ENCODE data around the gene DTNA. TPM values are rescaled to one million over a fixed set of nuclear protein-coding genes. Genes with fewer than 3 reads are reported as not detected.
A peak's percentile ranks its signal among the peaks of the same experiment; 100 is the strongest.

The DTNA gene
- total RNA-seq, 4 donors from 2014 or later: 26.1 to 58.3 (median 40.3) TPM

GRCh38 chr18:34780856-34781255, 70.8 kb downstream of the DTNA start:
- no peak overlapping the region for H3K4me3 ChIP-seq
- WGBS, 2 donors: 95 to 97% methylated on average over 2 of the region's 2 CpGs
- H3K4me1 ChIP-seq: no peaks in the 10 kb centered on the region
- no peaks in the 10 kb centered on the region for H3K9me3 ChIP-seq
- no peak for TF ChIP-seq CTCF (IDR thresholded peaks at IDR 0.05)
- H3K36me3 ChIP-seq: no peaks in the 10 kb centered on the region
- DNase-seq (ENCODE audit: low spot score in 2 of 2): no peak
- H3K27ac ChIP-seq: no peak overlapping the region
- H3K27me3 ChIP-seq: no peaks in the 10 kb centered on the region

- H3K9me3 ChIP-seq: no peaks in the 10 kb centered on the region
- H3K27ac ChIP-seq: no peak overlapping the region
- DNase-seq (ENCODE audit: low spot score in 2 of 2): no peak
- no peaks in the 10 kb centered on the region for H3K27me3 ChIP-seq
- H3K4me3 ChIP-seq: no peak overlapping the region
- WGBS, 2 donors: 71 to 73% methylated on average over 3 of the region's 3 CpGs
- no peaks in the 10 kb centered on the region for H3K36me3 ChIP-seq
- H3K4me1 ChIP-seq: no peaks in the 10 kb centered on the region
- no peak for TF ChIP-seq POLR2A (IDR thresholded peaks at IDR 0.05)
- no peak for TF ChIP-seq CTCF (IDR thresholded peaks at IDR 0.05)
- no peak for TF ChIP-seq EP300 (IDR thresholded peaks at IDR 0.05)
Observed at GRCh38 chr18:34783501-34783900, 73.4 kb downstream of the DTNA start.

- H3K4me3 ChIP-seq: no peak overlapping the region
- no peak for TF ChIP-seq CTCF (IDR thresholded peaks at IDR 0.05)
- no peak for TF ChIP-seq POLR2A (IDR thresholded peaks at IDR 0.05)
- no peak for TF ChIP-seq EP300 (IDR thresholded peaks at IDR 0.05)
- no peaks in the 10 kb centered on the region for H3K36me3 ChIP-seq
- H3K9me3 ChIP-seq: no peaks in the 10 kb centered on the region
- WGBS, 2 donors: 66 to 72% methylated on average over 6 of the region's 6 CpGs
- DNase-seq (ENCODE audit: low spot score in 2 of 2): no peak
- H3K27ac ChIP-seq: no peak overlapping the region
- no peaks in the 10 kb centered on the region for H3K4me1 ChIP-seq
- no peaks in the 10 kb centered on the region for H3K27me3 ChIP-seq
Observed at GRCh38 chr18:34786162-34786741, 76.2 kb downstream of the DTNA start.

- H3K4me3 ChIP-seq: no peak overlapping the region
- peak in 1 of 2 donors; percentile 64 for DNase-seq (ENCODE audit: low spot score in 2 of 2)
- WGBS, 2 donors: 11% methylated on average over 7 of the region's 7 CpGs
- no peaks in the 10 kb centered on the region for H3K27me3 ChIP-seq
- H3K4me1 ChIP-seq: no peaks in the 10 kb centered on the region
- no peak overlapping the region for H3K27ac ChIP-seq
- no peaks in the 10 kb centered on the region for H3K9me3 ChIP-seq
- TF ChIP-seq POLR2A (IDR thresholded peaks at IDR 0.05) (no peak), CTCF (IDR thresholded peaks at IDR 0.05) (peak; percentile 65 to 77 (median 71)), EP300 (IDR thresholded peaks at IDR 0.05) (no peak)
- H3K36me3 ChIP-seq: no peaks in the 10 kb centered on the region
Observed at GRCh38 chr18:34787931-34788532, 77.9 kb downstream of the DTNA start.

GRCh38 chr18:34789768-34790344, 79.8 kb downstream of the DTNA start:
- DNase-seq (ENCODE audit: low spot score in 2 of 2): no peak
- H3K4me1 ChIP-seq: no peaks in the 10 kb centered on the region
- H3K27ac ChIP-seq: no peak overlapping the region
- TF ChIP-seq EP300 (IDR thresholded peaks at IDR 0.05) (no peak), POLR2A (IDR thresholded peaks at IDR 0.05) (no peak), CTCF (IDR thresholded peaks at IDR 0.05) (no peak)
- H3K9me3 ChIP-seq: no peaks in the 10 kb centered on the region
- WGBS, 2 donors: 65 to 73% methylated on average over 2 of the region's 2 CpGs
- no peaks in the 10 kb centered on the region for H3K36me3 ChIP-seq
- H3K4me3 ChIP-seq: no peak overlapping the region
- H3K27me3 ChIP-seq: no peaks in the 10 kb centered on the region
